GM23338 (cell line): ENCODE results near the gene TMEM131L.

Experiments used
- CREB1 ChIP-seq: fragments of 250-450 bp; sonication (Bioruptor Pico); IDR thresholded peaks from 2 replicates; pipeline ENCODE4 v1.5.0; 2020; ENCODE audit warnings: low read depth, mild to moderate bottlenecking, moderate library complexity
- CTCF ChIP-seq, 2 experiments: fragments of 200-600 bp in 1 of 2; sonication (generic) in 1 of 2; conservative IDR thresholded peaks; 2 replicates each; pipeline versions ENCODE4 v1.5.1 to v1.6.1; 2016 to 2017; ENCODE audit warnings: antibody characterized with exemption in 2 of 2, low read depth in 2 of 2, mild to moderate bottlenecking in 2 of 2, moderate library complexity in 1 of 2
- ETS1 ChIP-seq: IDR thresholded peaks from 2 replicates; pipeline ENCODE4 v1.6.1; 2016; ENCODE audit warnings: antibody characterized with exemption
- EZH2 ChIP-seq: fragments of 200-600 bp; sonication (generic); IDR thresholded peaks from one replicate; pipeline ENCODE4 v1.8.0; 2017; ENCODE audit warnings: antibody characterized with exemption, mild to moderate bottlenecking, low read depth; ENCODE audit not compliant: unreplicated experiment
- EZH2phosphoT487 ChIP-seq: fragments of 200-600 bp; sonication (generic); IDR thresholded peaks from one replicate; pipeline ENCODE4 v1.8.1; 2018; ENCODE audit warnings: antibody characterized with exemption; ENCODE audit not compliant: unreplicated experiment
- JUNB ChIP-seq: IDR thresholded peaks from one replicate; pipeline ENCODE4 v1.6.1; 2016; ENCODE audit warnings: antibody characterized with exemption; ENCODE audit not compliant: unreplicated experiment
- NANOG ChIP-seq: IDR thresholded peaks from 2 replicates; pipeline ENCODE4 v1.6.1; 2016; ENCODE audit warnings: antibody characterized with exemption, borderline replicate concordance
- POLR2AphosphoS5 ChIP-seq: IDR thresholded peaks from 2 replicates; pipeline ENCODE4 v1.6.1; 2016; ENCODE audit warnings: antibody characterized with exemption, low read depth
- REST ChIP-seq: IDR thresholded peaks from one replicate; pipeline ENCODE4 v1.6.1; 2018; ENCODE audit warnings: antibody characterized with exemption; ENCODE audit not compliant: unreplicated experiment
- STAT1 ChIP-seq: IDR thresholded peaks from one replicate; pipeline ENCODE4 v1.6.1; 2016; ENCODE audit warnings: antibody characterized with exemption; ENCODE audit not compliant: unreplicated experiment
- ZNF114 ChIP-seq: fragments of 250-450 bp; sonication (Bioruptor Pico); IDR thresholded peaks from 2 replicates; pipeline ENCODE4 v1.5.0; 2020; ENCODE audit warnings: mild to moderate bottlenecking, moderate library complexity
- ZNF331 ChIP-seq: fragments of 250-450 bp; sonication (Bioruptor Pico); IDR thresholded peaks from 2 replicates; pipeline ENCODE4 v1.5.0; 2020; ENCODE audit warnings: low read depth, mild to moderate bottlenecking, moderate library complexity

- TF ChIP-seq CTCF (conservative IDR thresholded peaks at IDR 0.05; ENCODE audit: low read depth in 2 of 2) = no peak
- no peak for TF ChIP-seq JUNB
- no peak for TF ChIP-seq POLR2AphosphoS5
- TF ChIP-seq CREB1 = no peak
- no peak for TF ChIP-seq ZNF114 (CRISPR knock-in tag)
- no peak for TF ChIP-seq EZH2phosphoT487
- no peak for TF ChIP-seq REST
- no peak for TF ChIP-seq EZH2
- no peak for TF ChIP-seq STAT1
- TF ChIP-seq ETS1 = no peak
- no peak for TF ChIP-seq NANOG
- no peak for TF ChIP-seq ZNF331
Measured at GRCh38 chr4:153572609-153573008, 106.4 kb downstream of the TMEM131L start.
